Esophagus squamous epithelium (tissue), 5 donors: ENCODE measurements around the gene DDX52. TPM values are rescaled to one million over a fixed set of nuclear protein-coding genes. Genes with fewer than 3 reads are reported as not detected.
A peak's percentile ranks its signal among the peaks of the same experiment; 100 is the strongest.

Experiments used
- DNase-seq: peaks from one replicate; lab custom pipeline; 2025; lab: John Stamatoyannopoulos, UW
- H3K27ac ChIP-seq, 4 donors: fragments of 200-600 bp; sonication (generic); one replicate each; pipeline ENCODE4 v1.5.1; 2016 to 2019; ENCODE audit warnings: mild to moderate bottlenecking in 1 of 4
- H3K27me3 ChIP-seq, 4 donors: fragments of 200-600 bp; sonication (generic); 1 replicate in 3 of 4; 2 replicates in 1 of 4; pipeline versions ENCODE4 v1.5.1 to v1.6.0; 2017 to 2021; ENCODE audit warnings: antibody characterized with exemption in 1 of 4
- H3K36me3 ChIP-seq, 3 donors: fragments of 200-600 bp; sonication (generic); one replicate each; pipeline ENCODE4 v1.5.1; 2016 to 2019
- H3K4me1 ChIP-seq, 3 donors: fragments of 200-600 bp; sonication (generic); one replicate each; pipeline ENCODE4 v1.5.1; 2017 to 2019
- H3K4me3 ChIP-seq, 4 donors: fragments of 200-600 bp; sonication (generic); 1 replicate in 3 of 4; 2 replicates in 1 of 4; pipeline ENCODE4 v1.5.1; 2016 to 2019; ENCODE audit warnings: mild to moderate bottlenecking in 2 of 4, moderate library complexity in 1 of 4
- H3K9me3 ChIP-seq, 3 donors: fragments of 200-600 bp; sonication (generic); one replicate each; pipeline ENCODE4 v1.5.1; 2016 to 2019
- CTCF ChIP-seq, 6 experiments: fragments of 450-650 bp in 4 of 6; fragments of 200-600 bp in 2 of 6; sonication (generic) in 2 of 6; IDR thresholded peaks; one replicate each; pipeline ENCODE4 v1.5.1; 2016 to 2019; ENCODE audit warnings: antibody characterized with exemption in 6 of 6, mild to moderate bottlenecking in 4 of 6, moderate library complexity in 4 of 6
- POLR2A ChIP-seq, 4 donors: fragments of 450-650 bp; IDR thresholded peaks; one replicate each; pipeline ENCODE4 v1.6.1; 2017; ENCODE audit warnings: antibody characterized with exemption in 4 of 4, mild to moderate bottlenecking in 4 of 4, moderate library complexity in 3 of 4
- WGBS, 2 donors: methylation state at CpG; one replicate each; pipeline ENCODE4 v1.1.5; 2018; 5-methylcytosine and 5-hydroxymethylcytosine counted together
- intact Hi-C: fragments of 100-400 bp; cut with DNase I; formaldehyde crosslinking; loops from one replicate; pipeline ENCODE4 v1.15.0; 2022
- total RNA-seq, 4 donors: library from RNA; depleted of rRNA; stranded (reverse); fragments of >200 nt; gene quantifications; one replicate each; pipeline ENCODE4 v1.1.0, GENCODE V29; 2016
- donor health status: DM: yes; HTN: yes; CAD: no.

DDX52 gene
- total RNA-seq, 4 donors from 2014 or later = 13.3 to 27.7 (median 21.6) TPM

GRCh38 chr17:37671028-37671823, 28.0 kb upstream of the DDX52 start:
- Histone ChIP-seq H3K27ac (no peak overlapping the region), H3K4me1 (no peaks in the 10 kb centered on the region), H3K4me3 (no peak overlapping the region), H3K27me3 (peaks cover 0 to 3% (median 0%) of the 10 kb centered on the region in 4 donors), H3K9me3 (no peaks in the 10 kb centered on the region), H3K36me3 (no peaks in the 10 kb centered on the region)
- 91 to 93% methylated on average over 6 of the region's 9 CpGs for WGBS, 2 donors
- no peak for DNase-seq
- no peak for TF ChIP-seq CTCF (IDR thresholded peaks at IDR 0.05)
- no peak for TF ChIP-seq POLR2A (IDR thresholded peaks at IDR 0.05)
- intact Hi-C loops = no loop called here

- Histone ChIP-seq H3K36me3 (no peaks in the 10 kb centered on the region), H3K27me3 (no peaks in the 10 kb centered on the region), H3K9me3 (no peaks in the 10 kb centered on the region), H3K27ac (no peak overlapping the region), H3K4me3 (no peak overlapping the region), H3K4me1 (no peaks in the 10 kb centered on the region)
- 86 to 93% methylated on average over 1 of the region's 1 CpG for WGBS, 2 donors
- no peak for TF ChIP-seq CTCF (IDR thresholded peaks at IDR 0.05)
- TF ChIP-seq POLR2A (IDR thresholded peaks at IDR 0.05) = no peak
- intact Hi-C loops = no loop called here
- no peak for DNase-seq
Measured at GRCh38 chr17:37667039-37667438, 23.8 kb upstream of the DDX52 start.

- H3K27me3 ChIP-seq = no peaks in the 10 kb centered on the region
- no peak for TF ChIP-seq POLR2A (IDR thresholded peaks at IDR 0.05)
- H3K36me3 ChIP-seq = no peaks in the 10 kb centered on the region
- no peaks in the 10 kb centered on the region for H3K4me1 ChIP-seq
- H3K9me3 ChIP-seq = no peaks in the 10 kb centered on the region
- H3K27ac ChIP-seq = no peak overlapping the region
- intact Hi-C loops = no loop called here
- WGBS, 2 donors = 81 to 83% methylated on average over 3 of the region's 3 CpGs
- H3K4me3 ChIP-seq = no peak overlapping the region
- DNase-seq = no peak
Measured at GRCh38 chr17:37664214-37664613, 21.0 kb upstream of the DDX52 start.

GRCh38 chr17:37662353-37662752, 19.1 kb upstream of the DDX52 start:
- TF ChIP-seq CTCF (IDR thresholded peaks at IDR 0.05) = no peak
- no peak for TF ChIP-seq POLR2A (IDR thresholded peaks at IDR 0.05)
- WGBS, 2 donors = 36 to 38% methylated on average over 3 to 4 of the region's 4 CpGs
- no peak for DNase-seq
- Histone ChIP-seq H3K27me3 (no peaks in the 10 kb centered on the region), H3K36me3 (no peaks in the 10 kb centered on the region), H3K27ac (no peak overlapping the region), H3K4me1 (no peaks in the 10 kb centered on the region), H3K9me3 (no peaks in the 10 kb centered on the region), H3K4me3 (no peak overlapping the region)
- intact Hi-C loops = no loop called here

GRCh38 chr17:37661400-37662014, 18.3 kb upstream of the DDX52 start:
- no peaks in the 10 kb centered on the region for H3K36me3 ChIP-seq
- no peaks in the 10 kb centered on the region for H3K27me3 ChIP-seq
- TF ChIP-seq CTCF (IDR thresholded peaks at IDR 0.05) (peak in 1 of 6 experiments; percentile 23), POLR2A (IDR thresholded peaks at IDR 0.05) (no peak)
- H3K4me1 ChIP-seq = no peaks in the 10 kb centered on the region
- intact Hi-C loops = no loop called here
- 64 to 82% methylated on average over 1 of the region's 1 CpG for WGBS, 2 donors
- H3K27ac ChIP-seq = no peak overlapping the region
- H3K9me3 ChIP-seq = no peaks in the 10 kb centered on the region
- no peak overlapping the region for H3K4me3 ChIP-seq
- DNase-seq = no peak
